ENCODE results near the gene SLC36A3.

The SLC36A3 gene

GRCh38 chr5:151298063-151298855 lies 5.3 kb downstream of the SLC36A3 start:
- DNase-seq (ENCODE audit: low read depth) = peak; percentile 35

- no peak for DNase-seq (ENCODE audit: low read depth)
These were observed 6.6 kb downstream of the SLC36A3 start for GRCh38 chr5:151296974-151297373.

DNA sequence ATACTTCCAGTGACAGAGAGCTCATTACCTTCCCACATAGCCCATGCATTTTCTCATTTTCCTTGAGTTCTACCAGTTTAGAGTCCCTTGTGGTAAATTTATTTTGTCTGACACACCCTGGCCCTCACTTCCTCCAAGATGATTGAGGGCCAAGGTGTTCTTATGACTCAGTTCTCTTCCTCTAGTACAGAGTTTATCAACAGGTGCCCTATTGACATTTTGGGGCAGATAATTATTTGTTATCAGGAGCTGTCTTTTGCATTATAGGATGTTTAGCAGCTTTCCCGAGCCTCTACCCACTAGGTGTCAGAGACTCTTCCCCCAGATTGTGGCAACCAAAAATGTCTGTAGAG lies 7.1 kb downstream of the SLC36A3 start:
- no peak for DNase-seq (ENCODE audit: low read depth)

DNA sequence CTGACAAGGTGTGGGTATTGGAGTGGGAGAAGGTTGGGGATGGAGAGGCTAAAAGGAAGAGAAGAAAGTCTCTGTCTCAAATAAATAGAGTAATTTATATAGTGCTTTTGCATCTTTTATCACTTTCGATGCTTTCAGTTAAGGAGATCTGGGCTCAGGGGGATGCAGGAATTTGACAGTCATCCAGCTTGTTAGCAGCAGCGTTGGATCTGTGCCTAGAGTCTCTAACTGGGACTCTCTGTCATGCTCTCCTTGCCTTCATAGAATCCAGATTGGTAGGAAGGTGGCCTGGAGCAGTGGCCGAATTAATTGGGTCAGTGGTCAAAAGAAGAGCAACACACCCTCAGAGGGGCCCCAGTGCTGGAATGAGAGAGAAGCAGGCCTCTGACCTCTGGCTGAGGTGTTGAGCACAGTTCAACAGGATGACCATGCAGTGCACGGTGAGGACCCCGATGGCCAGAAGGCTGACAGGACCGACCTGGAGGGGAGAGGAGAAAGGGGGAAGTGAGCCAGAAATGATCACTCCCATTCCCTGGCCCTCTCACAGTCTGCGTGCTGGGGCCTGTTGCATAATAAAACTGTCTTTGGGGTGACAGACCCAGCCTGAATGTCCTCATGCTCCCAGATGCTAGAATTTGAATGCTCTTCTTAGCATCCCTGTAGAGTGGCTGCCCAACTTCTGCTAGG lies 7.6 kb downstream of the SLC36A3 start:
- no peak for DNase-seq (ENCODE audit: low read depth)

- DNase-seq (ENCODE audit: low read depth) = no peak
These were observed 8.4 kb downstream of the SLC36A3 start for GRCh38 chr5:151295138-151295537.

- no peak for DNase-seq (ENCODE audit: low read depth)
These were observed 9.9 kb downstream of the SLC36A3 start for GRCh38 chr5:151293624-151294023.

DNA sequence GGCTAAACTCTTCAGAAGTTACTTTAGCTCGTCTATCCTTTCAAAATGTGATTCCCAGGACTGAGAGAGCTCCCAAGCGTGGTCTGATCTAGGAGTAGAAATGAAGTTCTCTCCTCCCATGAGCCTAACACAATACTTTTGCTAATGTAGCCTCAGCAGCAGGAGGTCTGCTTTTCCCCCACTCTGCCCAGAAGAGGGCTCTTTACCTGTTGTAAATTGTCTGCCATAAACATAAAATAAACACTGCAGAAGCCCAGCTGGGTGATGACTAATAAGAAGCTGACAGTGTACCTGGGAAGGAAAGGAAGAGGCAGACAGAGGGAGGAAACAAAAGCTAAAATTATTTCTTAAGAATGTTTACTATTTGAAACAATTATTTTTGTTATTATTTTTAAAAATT lies 15.4 kb downstream of the SLC36A3 start:
- DNase-seq (ENCODE audit: low read depth) = no peak

DNA sequence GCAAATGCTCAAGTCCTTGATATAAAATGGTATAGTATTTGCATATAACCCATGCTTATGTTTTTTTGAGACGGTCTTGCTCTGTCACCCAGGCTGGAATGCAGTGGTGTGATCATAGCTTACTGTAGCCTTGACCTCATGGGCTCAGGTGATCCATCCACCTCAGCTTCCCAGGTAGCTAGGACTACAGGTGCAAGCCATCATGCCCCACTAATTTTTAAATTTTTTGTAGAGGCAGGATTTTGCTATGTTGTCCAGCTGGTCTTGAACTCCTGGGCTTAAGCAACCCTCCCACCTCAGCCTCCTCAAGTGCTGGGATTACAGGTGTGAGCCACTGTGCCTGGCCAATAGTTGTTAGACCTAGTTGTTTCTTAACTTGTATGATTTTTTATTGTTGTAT lies 17.3 kb downstream of the SLC36A3 start:
- DNase-seq (ENCODE audit: low read depth) = no peak

DNA sequence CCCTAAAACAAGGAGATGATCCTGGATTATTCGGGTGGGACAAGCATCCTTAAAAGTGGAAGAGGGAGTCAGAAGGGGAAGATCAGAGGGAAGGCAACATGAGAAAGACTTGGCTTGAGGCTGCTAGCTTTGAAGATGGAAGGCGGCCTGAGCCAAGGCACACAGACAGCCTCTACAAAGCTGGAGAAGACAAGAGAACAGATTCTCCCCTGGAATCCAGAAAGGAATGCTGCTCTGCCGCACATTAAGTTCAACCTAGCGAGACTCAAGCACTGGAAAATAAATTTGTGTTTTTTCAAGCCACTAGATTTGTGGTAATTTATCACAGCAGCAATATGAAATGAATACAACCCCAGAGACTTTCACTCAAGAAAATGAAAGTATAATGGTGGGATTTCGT lies 17.9 kb downstream of the SLC36A3 start:
- no peak for DNase-seq (ENCODE audit: low read depth)

- no peak for DNase-seq (ENCODE audit: low read depth)
These were observed 19.1 kb downstream of the SLC36A3 start for GRCh38 chr5:151284392-151284967.

GRCh38 chr5:151283120-151283825 lies 20.3 kb downstream of the SLC36A3 start:
- DNase-seq (ENCODE audit: low read depth) = no peak

- no peak for DNase-seq (ENCODE audit: low read depth)
These were observed 22.4 kb downstream of the SLC36A3 start for GRCh38 chr5:151281001-151281639.

DNA sequence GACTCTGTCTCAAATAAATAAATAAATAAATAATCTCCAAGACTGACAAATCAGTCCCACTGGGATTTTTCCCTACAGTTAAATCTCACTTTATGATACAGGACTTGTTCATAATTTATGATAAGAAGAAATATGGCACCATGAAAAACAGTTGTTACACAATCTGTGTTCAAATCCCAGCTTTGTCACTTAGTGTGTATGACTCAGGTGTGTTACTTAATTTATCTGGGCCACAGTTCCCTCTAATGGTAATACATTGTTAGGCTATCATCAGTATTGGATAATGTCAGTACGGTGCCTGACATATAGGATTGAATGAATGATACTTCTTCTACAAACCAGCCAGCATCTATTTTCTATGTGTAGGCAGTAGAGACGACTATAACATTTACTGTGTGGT lies 23.1 kb downstream of the SLC36A3 start:
- no peak for DNase-seq (ENCODE audit: low read depth)

DNA sequence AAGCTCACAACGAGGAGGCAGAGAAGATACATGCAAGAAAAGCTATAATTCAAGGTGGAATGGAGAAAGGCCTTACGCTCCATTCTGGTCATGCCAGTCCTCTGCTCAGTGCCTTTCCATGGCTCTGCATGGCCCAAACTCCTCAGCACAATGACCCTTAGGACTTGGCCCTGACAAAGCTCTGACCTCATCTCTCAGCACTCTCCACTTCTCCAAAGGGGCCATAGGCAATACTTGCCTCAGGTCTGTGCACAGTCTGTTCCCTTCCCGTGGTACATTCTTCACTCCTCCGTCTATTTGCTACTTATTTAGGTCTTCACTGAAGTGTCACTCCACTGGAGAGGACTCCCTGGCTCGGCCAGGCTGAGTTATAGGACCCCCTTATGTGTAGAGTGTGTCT lies 24.7 kb downstream of the SLC36A3 start:
- no peak for DNase-seq (ENCODE audit: low read depth)

DNA sequence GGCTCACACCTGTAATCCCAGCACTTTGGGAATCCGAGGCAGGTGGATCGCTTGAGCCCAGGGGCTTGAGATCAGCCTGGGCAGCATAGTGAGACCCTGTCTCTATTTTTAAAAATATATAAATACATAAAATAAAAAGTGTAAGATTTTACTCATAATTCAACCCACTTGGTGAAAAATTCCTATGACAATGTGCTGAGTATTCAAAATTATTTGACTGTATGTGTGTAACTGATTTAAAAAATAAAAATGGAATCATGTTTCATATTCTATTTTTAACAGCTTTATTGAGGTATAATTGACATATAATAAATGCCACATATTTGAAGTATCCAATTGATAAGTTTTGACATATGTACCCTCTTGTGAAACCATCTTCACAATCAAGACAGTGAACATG lies 27.8 kb downstream of the SLC36A3 start:
- no peak for DNase-seq (ENCODE audit: low read depth)

- no peak for DNase-seq (ENCODE audit: low read depth)
These were observed 28.9 kb downstream of the SLC36A3 start for GRCh38 chr5:151274666-151275065.

- no peak for DNase-seq (ENCODE audit: low read depth)
These were observed 32.2 kb downstream of the SLC36A3 start for GRCh38 chr5:151271336-151271735.

DNA sequence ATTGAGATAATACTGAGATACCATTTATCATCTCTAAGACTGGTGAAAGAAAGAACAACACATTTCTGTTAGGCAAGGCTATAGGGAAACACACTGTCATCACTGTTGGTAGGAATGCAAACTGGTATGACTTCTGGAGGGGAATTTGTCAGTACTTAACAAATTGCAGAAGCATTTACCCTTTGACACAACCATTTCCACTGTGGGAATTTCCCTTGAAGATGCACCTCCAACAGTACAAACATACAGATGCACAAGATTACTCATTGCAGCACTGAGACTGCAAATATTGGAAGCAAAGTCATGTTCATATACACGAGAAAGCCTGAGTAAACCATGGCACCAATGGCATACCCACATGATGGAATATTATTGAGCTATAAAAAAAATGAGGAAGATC lies 33.0 kb downstream of the SLC36A3 start:
- peak; percentile 13 for DNase-seq (ENCODE audit: low read depth)

- no peak for DNase-seq (ENCODE audit: low read depth)
These were observed 35.9 kb downstream of the SLC36A3 start for GRCh38 chr5:151267491-151268260.

GRCh38 chr5:151264113-151264512 lies 39.5 kb downstream of the SLC36A3 start:
- DNase-seq (ENCODE audit: low read depth) = peak; percentile 16

DNA sequence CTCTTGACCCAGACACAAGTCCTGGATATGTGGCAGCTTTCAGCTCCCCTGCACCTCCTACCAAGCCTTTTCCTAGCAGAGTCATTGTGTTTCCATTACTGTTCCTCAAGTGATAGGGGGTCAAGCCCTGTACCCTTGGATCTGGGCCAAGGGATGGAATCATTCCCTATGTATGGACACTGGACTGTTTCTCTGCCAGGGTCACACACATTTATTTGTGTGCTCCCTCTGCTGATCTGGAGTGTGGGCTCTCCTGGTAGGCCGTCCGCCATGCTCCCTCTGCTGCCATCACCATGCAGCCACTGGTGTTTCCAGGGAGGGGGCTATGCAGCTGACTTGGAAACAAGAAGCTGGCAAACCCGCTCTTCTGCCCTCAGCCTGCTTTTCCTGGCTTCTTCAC lies 41.0 kb downstream of the SLC36A3 start:
- DNase-seq (ENCODE audit: low read depth) = no peak

GRCh38 chr5:151259931-151260330 lies 43.6 kb downstream of the SLC36A3 start:
- no peak for DNase-seq (ENCODE audit: low read depth)
